HepG2 (cell line): ENCODE results near the gene APOL4. TPM values are rescaled to one million over a fixed set of nuclear protein-coding genes. Genes with fewer than 3 reads are reported as not detected.
A peak's percentile ranks its signal among the peaks of the same experiment; 100 is the strongest.

Experiments
- AKAP8 ChIP-seq: sonication (generic); formaldehyde crosslinking; IDR thresholded peaks from 2 replicates; pipeline ENCODE4 v1.5.1; 2020; ENCODE audit warnings: mild to moderate bottlenecking, missing genetic modification reagents
- ATM ChIP-seq: fragments of 450-650 bp; IDR thresholded peaks from 2 replicates; pipeline ENCODE4 v1.7.1; 2017; ENCODE audit warnings: mild to moderate bottlenecking, borderline replicate concordance
- BHLHE40 ChIP-seq: IDR thresholded peaks from 2 replicates; pipeline ENCODE4 v1.6.1; 2011; ENCODE audit warnings: low read length, improper control_type of control experiment
- CCDC6 ChIP-seq: sonication (generic); formaldehyde crosslinking; IDR thresholded peaks from 2 replicates; pipeline ENCODE4 v1.8.1; 2022; ENCODE audit warnings: mild to moderate bottlenecking, missing genetic modification reagents, moderate library complexity
- KLF9 ChIP-seq: IDR thresholded peaks from 2 replicates; pipeline ENCODE4 v1.6.1; 2016; ENCODE audit warnings: low read depth
- MED1 ChIP-seq: sonication (generic); formaldehyde crosslinking; IDR thresholded peaks from 2 replicates; pipeline ENCODE4 v1.4.0; 2020; ENCODE audit warnings: missing genetic modification reagents
- NFATC3 ChIP-seq: sonication (generic); formaldehyde crosslinking; IDR thresholded peaks from 2 replicates; pipeline ENCODE4 v1.5.1; 2020; ENCODE audit warnings: mild to moderate bottlenecking, missing genetic modification reagents
- PCBP1 ChIP-seq: fragments of 200-400 bp; formaldehyde crosslinking; IDR thresholded peaks from 2 replicates; pipeline ENCODE4 v1.6.1; 2017; ENCODE audit warnings: mild to moderate bottlenecking, low read depth, low read length, borderline replicate concordance
- POLR2A ChIP-seq, 2 experiments: IDR thresholded peaks; 2 replicates each; pipeline ENCODE4 v1.6.1; 2011; ENCODE audit warnings: low read depth in 2 of 2, low read length in 2 of 2, mild to moderate bottlenecking in 1 of 2, moderate library complexity in 1 of 2; ENCODE audit not compliant: insufficient read depth in 1 of 2
- RBM22 ChIP-seq: fragments of 200-400 bp; formaldehyde crosslinking; optimal IDR thresholded peaks from 2 replicates; pipeline ENCODE3; 2017; ENCODE audit warnings: mild to moderate bottlenecking, low read length, moderate library complexity
- ZNF34 ChIP-seq: sonication (generic); formaldehyde crosslinking; IDR thresholded peaks from 2 replicates; pipeline ENCODE4 v1.4.0; 2020; ENCODE audit warnings: mild to moderate bottlenecking, missing genetic modification reagents, borderline replicate concordance
- ZNF543 ChIP-seq: sonication (generic); formaldehyde crosslinking; IDR thresholded peaks from 2 replicates; pipeline ENCODE4 v1.4.0; 2020; ENCODE audit warnings: mild to moderate bottlenecking, missing genetic modification reagents
- ZSCAN29 ChIP-seq: sonication (generic); formaldehyde crosslinking; conservative IDR thresholded peaks from 2 replicates; pipeline ENCODE4 v1.4.0; 2020; ENCODE audit warnings: mild to moderate bottlenecking, missing genetic modification reagents
- polyA plus RNA-seq, 8 experiments: library from polyadenylated mRNA; depleted of rRNA in 3 of 8; stranded (reverse) in 7 of 8; unstranded in 1 of 8; fragments of >200 nt; fragmentation: Illumina TruSeq in 4 of 8; extraction: Trizol in 4 of 8; gene quantifications; 2 replicates each; pipeline versions ENCODE4 v1.2.1 to v1.2.3, GENCODE V29; 2011 to 2016; ENCODE audit warnings: low read depth in 4 of 8, missing spikeins in 1 of 8, mixed read lengths in 1 of 8; ENCODE audit not compliant: insufficient read depth in 1 of 8
- total RNA-seq, 5 experiments: library from RNA; depleted of rRNA; stranded (reverse); fragments of >200 nt; fragmentation: Illumina TruSeq; extraction: Trizol; gene quantifications; 2 replicates each; pipeline ENCODE4 v1.2.3, GENCODE V29; 2016; ENCODE audit warnings: low read depth in 1 of 5
- TF ChIP-seq, protein P1 (sequence below): sonication (generic); formaldehyde crosslinking; IDR thresholded peaks from 2 replicates; pipeline ENCODE4 v1.4.0; 2020; ENCODE audit warnings: mild to moderate bottlenecking, missing genetic modification reagents
- TF ChIP-seq, protein P2 (sequence below): IDR thresholded peaks from 2 replicates; pipeline ENCODE4 v1.6.1; 2018; ENCODE audit warnings: missing genetic modification reagents
- TF ChIP-seq, protein P3 (sequence below), 2 experiments: IDR thresholded peaks; 2 replicates each; pipeline ENCODE4 v1.6.1; 2011 to 2012; ENCODE audit warnings: low read length in 2 of 2, borderline replicate concordance in 1 of 2, low read depth in 1 of 2, mild to moderate bottlenecking in 1 of 2, moderate library complexity in 1 of 2
- TF ChIP-seq, protein P4 (sequence below): sonication (generic); formaldehyde crosslinking; IDR thresholded peaks from 2 replicates; pipeline ENCODE4 v1.4.0; 2020; ENCODE audit warnings: missing genetic modification reagents

The APOL4 gene
- total and polyA plus RNA-seq, 2 of the 13 experiments (the other 11 are each of a cell fraction or from before 2014, with no cell fraction given): 0.77 to 2.8 TPM

DNA sequence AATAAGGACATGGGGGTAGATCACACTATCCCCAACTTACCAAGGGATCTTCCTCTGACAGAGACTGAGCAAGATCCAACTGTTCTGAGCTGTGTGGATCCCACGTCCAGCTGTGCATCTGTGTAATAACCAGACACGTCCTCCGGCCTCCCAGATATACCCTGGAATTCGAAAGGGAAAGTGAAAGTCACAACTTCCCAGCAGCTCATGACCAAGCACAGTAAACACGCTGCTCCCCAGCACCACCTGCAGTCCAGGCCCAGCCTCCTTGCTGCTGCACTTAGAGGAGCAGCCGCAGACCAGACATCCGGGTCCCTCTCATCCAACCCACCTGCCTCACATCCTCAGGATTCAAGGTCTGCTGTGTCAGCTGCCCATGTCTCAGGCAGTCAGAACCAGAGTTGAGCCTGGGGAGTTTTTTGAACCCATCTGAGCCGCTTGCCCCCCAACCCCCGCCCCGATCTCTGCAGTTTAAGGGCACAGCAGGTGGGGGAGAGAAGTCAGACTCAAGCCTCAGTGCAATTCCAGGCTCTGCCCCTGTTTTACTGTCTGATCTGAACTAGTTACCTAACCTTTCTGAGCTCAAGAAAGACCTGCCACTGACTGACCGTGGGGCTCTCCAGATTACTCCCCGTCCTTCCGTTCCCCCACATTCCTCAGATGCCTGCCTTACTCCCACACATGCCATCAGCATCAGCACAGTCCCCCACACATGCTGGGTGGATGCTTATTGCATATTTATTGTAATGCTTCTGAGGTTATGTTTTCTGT, 38.0 kb upstream of the APOL4 start, which contains the start of gene APOL2 (continued):
- TF ChIP-seq, protein P1, sequence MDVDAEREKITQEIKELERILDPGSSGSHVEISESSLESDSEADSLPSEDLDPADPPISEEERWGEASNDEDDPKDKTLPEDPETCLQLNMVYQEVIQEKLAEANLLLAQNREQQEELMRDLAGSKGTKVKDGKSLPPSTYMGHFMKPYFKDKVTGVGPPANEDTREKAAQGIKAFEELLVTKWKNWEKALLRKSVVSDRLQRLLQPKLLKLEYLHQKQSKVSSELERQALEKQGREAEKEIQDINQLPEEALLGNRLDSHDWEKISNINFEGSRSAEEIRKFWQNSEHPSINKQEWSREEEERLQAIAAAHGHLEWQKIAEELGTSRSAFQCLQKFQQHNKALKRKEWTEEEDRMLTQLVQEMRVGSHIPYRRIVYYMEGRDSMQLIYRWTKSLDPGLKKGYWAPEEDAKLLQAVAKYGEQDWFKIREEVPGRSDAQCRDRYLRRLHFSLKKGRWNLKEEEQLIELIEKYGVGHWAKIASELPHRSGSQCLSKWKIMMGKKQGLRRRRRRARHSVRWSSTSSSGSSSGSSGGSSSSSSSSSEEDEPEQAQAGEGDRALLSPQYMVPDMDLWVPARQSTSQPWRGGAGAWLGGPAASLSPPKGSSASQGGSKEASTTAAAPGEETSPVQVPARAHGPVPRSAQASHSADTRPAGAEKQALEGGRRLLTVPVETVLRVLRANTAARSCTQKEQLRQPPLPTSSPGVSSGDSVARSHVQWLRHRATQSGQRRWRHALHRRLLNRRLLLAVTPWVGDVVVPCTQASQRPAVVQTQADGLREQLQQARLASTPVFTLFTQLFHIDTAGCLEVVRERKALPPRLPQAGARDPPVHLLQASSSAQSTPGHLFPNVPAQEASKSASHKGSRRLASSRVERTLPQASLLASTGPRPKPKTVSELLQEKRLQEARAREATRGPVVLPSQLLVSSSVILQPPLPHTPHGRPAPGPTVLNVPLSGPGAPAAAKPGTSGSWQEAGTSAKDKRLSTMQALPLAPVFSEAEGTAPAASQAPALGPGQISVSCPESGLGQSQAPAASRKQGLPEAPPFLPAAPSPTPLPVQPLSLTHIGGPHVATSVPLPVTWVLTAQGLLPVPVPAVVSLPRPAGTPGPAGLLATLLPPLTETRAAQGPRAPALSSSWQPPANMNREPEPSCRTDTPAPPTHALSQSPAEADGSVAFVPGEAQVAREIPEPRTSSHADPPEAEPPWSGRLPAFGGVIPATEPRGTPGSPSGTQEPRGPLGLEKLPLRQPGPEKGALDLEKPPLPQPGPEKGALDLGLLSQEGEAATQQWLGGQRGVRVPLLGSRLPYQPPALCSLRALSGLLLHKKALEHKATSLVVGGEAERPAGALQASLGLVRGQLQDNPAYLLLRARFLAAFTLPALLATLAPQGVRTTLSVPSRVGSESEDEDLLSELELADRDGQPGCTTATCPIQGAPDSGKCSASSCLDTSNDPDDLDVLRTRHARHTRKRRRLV (CRISPR knock-in tag): peak; percentile 79
- TF ChIP-seq ZNF543 (CRISPR knock-in tag): no peak
- TF ChIP-seq ZNF34 (CRISPR knock-in tag): no peak
- peak; percentile 36; the same call in 1 of the 2 replicates for TF ChIP-seq ZSCAN29 (CRISPR knock-in tag)
- no peak for TF ChIP-seq AKAP8 (CRISPR knock-in tag)
- 0 out of 2 replicates have a peak, but pooled peaks have one; percentile 48 for TF ChIP-seq CCDC6 (CRISPR knock-in tag)
- no peak for TF ChIP-seq BHLHE40
- TF ChIP-seq, protein P2, sequence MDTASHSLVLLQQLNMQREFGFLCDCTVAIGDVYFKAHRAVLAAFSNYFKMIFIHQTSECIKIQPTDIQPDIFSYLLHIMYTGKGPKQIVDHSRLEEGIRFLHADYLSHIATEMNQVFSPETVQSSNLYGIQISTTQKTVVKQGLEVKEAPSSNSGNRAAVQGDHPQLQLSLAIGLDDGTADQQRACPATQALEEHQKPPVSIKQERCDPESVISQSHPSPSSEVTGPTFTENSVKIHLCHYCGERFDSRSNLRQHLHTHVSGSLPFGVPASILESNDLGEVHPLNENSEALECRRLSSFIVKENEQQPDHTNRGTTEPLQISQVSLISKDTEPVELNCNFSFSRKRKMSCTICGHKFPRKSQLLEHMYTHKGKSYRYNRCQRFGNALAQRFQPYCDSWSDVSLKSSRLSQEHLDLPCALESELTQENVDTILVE (CRISPR knock-in tag): no peak
- TF ChIP-seq, protein P3, sequence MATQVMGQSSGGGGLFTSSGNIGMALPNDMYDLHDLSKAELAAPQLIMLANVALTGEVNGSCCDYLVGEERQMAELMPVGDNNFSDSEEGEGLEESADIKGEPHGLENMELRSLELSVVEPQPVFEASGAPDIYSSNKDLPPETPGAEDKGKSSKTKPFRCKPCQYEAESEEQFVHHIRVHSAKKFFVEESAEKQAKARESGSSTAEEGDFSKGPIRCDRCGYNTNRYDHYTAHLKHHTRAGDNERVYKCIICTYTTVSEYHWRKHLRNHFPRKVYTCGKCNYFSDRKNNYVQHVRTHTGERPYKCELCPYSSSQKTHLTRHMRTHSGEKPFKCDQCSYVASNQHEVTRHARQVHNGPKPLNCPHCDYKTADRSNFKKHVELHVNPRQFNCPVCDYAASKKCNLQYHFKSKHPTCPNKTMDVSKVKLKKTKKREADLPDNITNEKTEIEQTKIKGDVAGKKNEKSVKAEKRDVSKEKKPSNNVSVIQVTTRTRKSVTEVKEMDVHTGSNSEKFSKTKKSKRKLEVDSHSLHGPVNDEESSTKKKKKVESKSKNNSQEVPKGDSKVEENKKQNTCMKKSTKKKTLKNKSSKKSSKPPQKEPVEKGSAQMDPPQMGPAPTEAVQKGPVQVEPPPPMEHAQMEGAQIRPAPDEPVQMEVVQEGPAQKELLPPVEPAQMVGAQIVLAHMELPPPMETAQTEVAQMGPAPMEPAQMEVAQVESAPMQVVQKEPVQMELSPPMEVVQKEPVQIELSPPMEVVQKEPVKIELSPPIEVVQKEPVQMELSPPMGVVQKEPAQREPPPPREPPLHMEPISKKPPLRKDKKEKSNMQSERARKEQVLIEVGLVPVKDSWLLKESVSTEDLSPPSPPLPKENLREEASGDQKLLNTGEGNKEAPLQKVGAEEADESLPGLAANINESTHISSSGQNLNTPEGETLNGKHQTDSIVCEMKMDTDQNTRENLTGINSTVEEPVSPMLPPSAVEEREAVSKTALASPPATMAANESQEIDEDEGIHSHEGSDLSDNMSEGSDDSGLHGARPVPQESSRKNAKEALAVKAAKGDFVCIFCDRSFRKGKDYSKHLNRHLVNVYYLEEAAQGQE (IDR thresholded peaks at IDR 0.05; ENCODE audit: borderline replicate concordance in 1 of 2, low read depth in 1 of 2, low read length in 2 of 2): no peak
- no peak for TF ChIP-seq RBM22
- peak; percentile 76 to 86 for TF ChIP-seq POLR2A (IDR thresholded peaks at IDR 0.05; ENCODE audit: insufficient read depth in 1 of 2, low read depth in 2 of 2, low read length in 2 of 2)
- no peak for TF ChIP-seq NFATC3 (CRISPR knock-in tag)
- TF ChIP-seq PCBP1: no peak
- TF ChIP-seq ATM: no peak
- TF ChIP-seq, protein P4, sequence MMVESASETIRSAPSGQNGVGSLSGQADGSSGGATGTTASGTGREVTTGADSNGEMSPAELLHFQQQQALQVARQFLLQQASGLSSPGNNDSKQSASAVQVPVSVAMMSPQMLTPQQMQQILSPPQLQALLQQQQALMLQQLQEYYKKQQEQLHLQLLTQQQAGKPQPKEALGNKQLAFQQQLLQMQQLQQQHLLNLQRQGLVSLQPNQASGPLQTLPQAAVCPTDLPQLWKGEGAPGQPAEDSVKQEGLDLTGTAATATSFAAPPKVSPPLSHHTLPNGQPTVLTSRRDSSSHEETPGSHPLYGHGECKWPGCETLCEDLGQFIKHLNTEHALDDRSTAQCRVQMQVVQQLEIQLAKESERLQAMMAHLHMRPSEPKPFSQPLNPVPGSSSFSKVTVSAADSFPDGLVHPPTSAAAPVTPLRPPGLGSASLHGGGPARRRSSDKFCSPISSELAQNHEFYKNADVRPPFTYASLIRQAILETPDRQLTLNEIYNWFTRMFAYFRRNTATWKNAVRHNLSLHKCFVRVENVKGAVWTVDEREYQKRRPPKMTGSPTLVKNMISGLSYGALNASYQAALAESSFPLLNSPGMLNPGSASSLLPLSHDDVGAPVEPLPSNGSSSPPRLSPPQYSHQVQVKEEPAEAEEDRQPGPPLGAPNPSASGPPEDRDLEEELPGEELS (CRISPR knock-in tag): peak; percentile 74
- TF ChIP-seq MED1 (CRISPR knock-in tag): peak; percentile 89
- no peak for TF ChIP-seq KLF9 (CRISPR knock-in tag)
